MCF 10A (cell line): ENCODE measurements around the gene AFP. TPM values are rescaled to one million over a fixed set of nuclear protein-coding genes. Genes with fewer than 3 reads are reported as not detected.

Experiments
- BruUV-seq: library from RNA; stranded (reverse); fragments of 400-500 nt; replicated peaks from 2 replicates; lab custom pipeline; 2021; lab: Mats Ljungman, UMichigan
- CTCF ChIA-PET: fragments of 300-600 bp; sonication (Branson Sonifier 250); formaldehyde crosslinking; extraction: SDS; loops from one replicate; lab custom pipeline; 2021; ENCODE audit warnings: antibody characterized with exemption, inconsistent platforms; lab: Yijun Ruan, JAX
- POLR2A ChIA-PET: fragments of 300-600, 350-650 bp; sonication (Branson Sonifier 250); formaldehyde crosslinking; extraction: SDS; loops from one replicate; lab custom pipeline; 2020; ENCODE audit warnings: antibody characterized with exemption, inconsistent platforms; lab: Yijun Ruan, JAX
- DNase-seq: peaks from one replicate; pipeline ENCODE4 v3.0.0-alpha.2; 2018; ENCODE audit not compliant: unreplicated experiment
- H3K27ac Mint-ChIP-seq: one replicate; pipeline ENCODE4 v1.8.0; 2022; ENCODE audit warnings: mild to moderate bottlenecking, low read depth, mixed read lengths; ENCODE audit not compliant: unreplicated experiment
- H3K27me3 Mint-ChIP-seq: one replicate; pipeline ENCODE4 v1.8.0; 2022; ENCODE audit warnings: mixed read lengths; ENCODE audit not compliant: insufficient read depth, unreplicated experiment
- H3K36me3 Mint-ChIP-seq: one replicate; pipeline ENCODE4 v1.8.0; 2022; ENCODE audit warnings: mild to moderate bottlenecking, moderate library complexity, mixed read lengths; ENCODE audit not compliant: insufficient read depth, unreplicated experiment
- H3K4me1 Mint-ChIP-seq: one replicate; pipeline ENCODE4 v1.8.0; 2022; ENCODE audit warnings: mixed read lengths; ENCODE audit not compliant: insufficient read depth, unreplicated experiment
- H3K4me3 Mint-ChIP-seq: one replicate; pipeline ENCODE4 v1.8.0; 2022; ENCODE audit warnings: mild to moderate bottlenecking, moderate library complexity, mixed read lengths; ENCODE audit not compliant: unreplicated experiment
- H3K9me3 Mint-ChIP-seq: one replicate; pipeline ENCODE4 v1.8.0; 2022; ENCODE audit warnings: mixed read lengths; ENCODE audit not compliant: unreplicated experiment
- CTCF ChIP-seq: fragments of 200-600 bp; IDR thresholded peaks from one replicate; pipeline ENCODE4 v1.8.0; 2022; ENCODE audit warnings: antibody characterized with exemption, mild to moderate bottlenecking; ENCODE audit not compliant: unreplicated experiment
- intact Hi-C: fragments of 100-400 bp; cut with micrococcal nuclease; formaldehyde crosslinking; loops from 2 replicates; pipeline ENCODE4 v1.14.1; 2022
- total RNA-seq: library from RNA; stranded (reverse); gene quantifications from 2 replicates; pipeline ENCODE4 v1.2.3, GENCODE V29; 2022

AFP gene
- total RNA-seq, 1 experiment from 2014 or later: not detected

DNA sequence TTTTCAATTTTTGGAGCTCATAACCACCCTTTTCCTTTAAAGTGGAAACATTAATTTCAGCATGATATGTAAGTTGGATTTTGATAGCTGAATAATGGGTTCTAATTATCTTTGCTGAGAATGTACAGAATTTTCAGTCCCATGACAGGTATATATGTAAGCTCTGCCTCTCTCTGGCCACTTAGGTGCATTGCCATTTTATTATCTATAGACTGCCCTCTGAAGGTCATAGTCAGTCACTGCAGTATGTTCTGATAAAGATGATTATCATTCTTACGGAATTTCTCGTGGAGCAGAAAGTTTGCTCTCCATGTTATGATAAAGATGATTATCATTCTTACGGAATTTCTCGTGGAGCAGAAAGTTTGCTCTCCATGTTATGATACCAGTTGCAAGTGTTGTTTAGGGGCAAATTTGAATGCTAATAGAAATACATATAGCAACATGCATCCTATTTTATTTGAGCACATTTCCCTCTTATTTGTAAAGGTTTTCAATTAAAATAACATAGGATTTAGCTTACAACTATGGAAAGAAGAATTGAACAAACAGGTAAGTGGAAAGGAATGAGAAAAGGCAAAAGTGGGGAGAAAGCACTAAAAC, 10.4 kb downstream of the AFP start:
- Mint-ChIP-seq H3K4me3 (no peak overlapping the region), H3K4me1 (peaks cover 19% of the 10 kb centered on the region), H3K36me3 (no peaks in the 10 kb centered on the region), H3K27ac (no peak overlapping the region), H3K27me3 (peaks cover 17% of the 10 kb centered on the region), H3K9me3 (no peaks in the 10 kb centered on the region)
- no TSS peak for BruUV-seq
- intact Hi-C loops: loop anchor here (1.0 to 5.0 kb wide), 3 partner anchors 105 to 206 kb away; no protein-coding TSS in a partner anchor
- peak; percentile 67 for DNase-seq
- peak; percentile 91 for TF ChIP-seq CTCF
- ChIA-PET POLR2A (interaction anchor here (0.5 to 1.5 kb wide), 9 partner anchors 11 to 187 kb away, joined by 3 to 7 read pairs (median 3); no protein-coding TSS in a partner anchor), CTCF (interaction anchor here (0.5 to 6.8 kb wide), 64 partner anchors 8 to 1916 kb away, joined by 3 to 162 read pairs (median 4); no protein-coding TSS in a partner anchor)

DNA sequence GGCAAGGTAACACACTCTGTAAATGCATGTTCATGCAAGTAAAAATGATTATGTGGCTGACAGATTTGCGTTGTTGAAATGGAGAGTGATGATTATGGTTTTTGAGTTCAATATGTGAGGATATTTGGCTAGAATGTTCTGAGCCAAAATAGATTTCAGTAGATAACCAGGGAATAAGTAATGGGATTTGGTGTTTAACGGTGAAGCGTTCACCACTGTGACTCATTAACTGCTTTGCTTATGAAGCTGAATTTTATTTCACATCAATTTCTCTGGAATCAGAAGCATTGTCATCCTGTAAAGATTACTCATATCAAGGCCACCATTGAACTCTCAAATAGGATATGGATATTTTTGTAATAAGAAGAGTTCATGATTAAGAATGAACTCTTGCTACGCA, 11.7 kb downstream of the AFP start:
- no peak for TF ChIP-seq CTCF
- Mint-ChIP-seq H3K4me3 (no peak overlapping the region), H3K36me3 (no peaks in the 10 kb centered on the region), H3K9me3 (no peaks in the 10 kb centered on the region), H3K27ac (no peak overlapping the region), H3K27me3 (peaks cover 4% of the 10 kb centered on the region), H3K4me1 (peaks cover 12% of the 10 kb centered on the region)
- ChIA-PET CTCF (interaction anchor here (0.6 to 6.8 kb wide), 7 partner anchors 14 to 206 kb away, joined by 3 to 162 read pairs (median 3); no protein-coding TSS in a partner anchor), POLR2A (interaction anchor here (0.7 kb wide), 1 partner anchor 20 kb away, joined by 3 read pairs; no protein-coding TSS in a partner anchor)
- intact Hi-C loops: loop anchor here (5.0 kb wide), 1 partner anchor 205 kb away; no protein-coding TSS in a partner anchor
- DNase-seq: no peak
- BruUV-seq: no TSS peak

DNA sequence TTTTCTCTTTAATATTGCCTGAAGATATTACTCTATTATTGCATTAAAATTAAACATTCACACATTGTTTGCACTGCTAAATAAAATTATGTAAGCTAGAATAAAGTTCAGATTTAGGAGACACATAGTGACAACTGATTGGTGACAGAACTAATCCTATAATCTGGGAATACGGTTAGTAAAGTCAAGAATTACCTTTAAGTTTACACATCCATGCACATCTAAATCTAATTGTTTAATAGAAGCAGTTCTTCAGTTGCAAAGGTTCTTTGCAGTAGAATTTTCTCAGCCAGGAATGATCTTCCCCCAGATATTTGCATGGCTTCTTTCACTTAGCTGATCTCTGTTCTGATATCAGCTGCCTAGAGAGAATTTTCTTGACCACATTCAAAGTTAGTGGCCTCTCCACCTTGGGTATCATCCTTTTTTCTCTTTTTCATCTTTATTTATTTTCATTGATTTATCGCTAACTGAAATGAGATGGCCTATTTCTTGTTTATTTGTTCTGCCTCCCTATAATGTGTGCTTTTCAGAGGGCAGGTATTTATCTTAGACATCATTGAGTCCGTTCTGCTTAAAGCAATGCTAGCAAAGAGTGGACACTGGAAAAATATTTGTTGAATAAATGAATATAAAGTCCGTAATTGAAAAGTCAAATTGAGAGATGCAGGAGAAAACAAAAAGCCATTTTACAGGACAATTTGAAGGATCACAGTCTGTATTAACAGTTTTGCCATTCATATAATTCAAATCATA, 12.6 kb downstream of the AFP start:
- H3K4me3 Mint-ChIP-seq: no peak overlapping the region
- peaks cover 11% of the 10 kb centered on the region for H3K4me1 Mint-ChIP-seq
- no peak overlapping the region for H3K27ac Mint-ChIP-seq
- intact Hi-C loops: loop anchor here (5.0 kb wide), 1 partner anchor 204 kb away; no protein-coding TSS in a partner anchor
- ChIA-PET CTCF (interaction anchor here (6.8 kb wide), 1 partner anchor 105 kb away, joined by 162 read pairs; no protein-coding TSS in a partner anchor), POLR2A (interaction anchor here (0.6 to 1.1 kb wide), 2 partner anchors 138 to 256 kb away, joined by 3 read pairs; no protein-coding TSS in a partner anchor)
- no peak for TF ChIP-seq CTCF
- DNase-seq: no peak
- H3K27me3 Mint-ChIP-seq: no peaks in the 10 kb centered on the region
- H3K36me3 Mint-ChIP-seq: no peaks in the 10 kb centered on the region
- no peaks in the 10 kb centered on the region for H3K9me3 Mint-ChIP-seq
- no TSS peak for BruUV-seq
